DMS114 treated with DMSO at 0.1 percent for 48 hours (cell line): ENCODE measurements around the gene THSD4.
"Not testable (repeated sequence)": the region's sequence is repeated elsewhere in the genome, so short reads cannot be mapped to it uniquely, and the experiment has no call there.

Experiments
- DNase-seq: peaks from one replicate; lab custom pipeline; 2025; ENCODE audit not compliant: unreplicated experiment; lab: John Stamatoyannopoulos, UW

THSD4 gene

DNA sequence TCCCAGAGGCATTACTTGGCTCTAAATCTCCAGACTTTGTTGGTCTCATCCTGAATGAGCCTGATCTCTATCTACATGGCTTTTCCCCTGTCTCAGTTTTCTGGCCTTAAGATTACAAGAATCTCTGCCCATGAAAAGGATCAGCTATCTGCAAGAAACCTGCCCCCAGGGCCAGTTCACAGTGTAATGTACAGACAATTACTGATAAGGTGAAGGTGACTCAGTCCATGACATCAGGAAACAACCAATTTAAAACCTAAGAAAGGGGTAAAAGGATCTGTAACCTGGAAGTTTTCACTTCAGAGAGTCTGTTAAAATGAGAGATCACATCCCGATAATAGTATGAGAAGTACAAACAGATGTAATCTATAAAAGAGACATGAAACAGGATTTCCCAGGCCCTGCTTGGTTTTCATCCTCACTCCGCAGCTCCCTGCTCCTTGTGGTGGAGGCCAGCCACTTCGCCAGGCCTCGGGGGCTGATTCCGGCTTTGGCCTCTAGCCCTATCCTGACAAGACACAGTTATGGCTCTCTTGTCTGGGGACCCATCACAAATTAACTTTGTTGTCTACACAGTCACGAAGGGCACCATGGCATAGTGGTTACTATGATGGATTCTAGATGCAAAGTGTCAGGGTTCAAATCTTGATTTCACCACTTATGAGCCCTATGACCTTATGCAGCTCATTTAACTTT lies 136.9 kb downstream of the THSD4 start:
- DNase-seq: no peak

DNA sequence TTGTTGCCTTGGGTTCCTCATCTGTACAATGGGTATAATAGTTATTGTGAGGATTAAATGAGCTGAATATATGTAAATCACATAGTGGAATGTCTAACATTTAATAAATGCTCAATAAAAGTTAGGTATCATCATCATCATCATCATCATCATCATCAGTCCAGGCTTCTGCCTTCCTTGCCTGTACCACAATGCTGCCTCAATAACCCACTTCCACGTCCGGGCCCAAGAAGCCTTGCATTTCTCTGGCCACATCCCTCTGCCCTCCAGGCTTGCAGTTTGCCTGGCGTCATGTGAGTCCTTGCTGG lies 137.4 kb downstream of the THSD4 start:
- no peak for DNase-seq

DNA sequence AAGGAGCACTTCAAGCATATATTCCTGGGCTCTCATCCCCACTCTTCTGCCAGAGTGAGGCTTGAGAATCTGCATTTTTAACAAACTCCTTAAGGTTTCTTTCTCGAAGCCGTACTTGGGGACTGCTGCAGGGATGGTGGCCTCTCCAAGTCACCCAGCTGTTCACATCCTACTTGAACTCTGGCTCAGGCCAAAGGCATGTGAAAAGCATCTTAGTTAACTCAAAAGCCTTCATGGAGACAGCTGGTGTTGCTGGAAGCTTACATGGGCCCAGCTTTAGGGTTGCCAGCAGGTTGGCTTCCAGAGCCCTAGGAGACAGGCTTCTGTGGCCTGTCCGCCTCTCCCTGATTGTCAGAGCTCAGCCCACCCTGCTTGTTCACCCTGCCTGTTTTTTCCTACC lies 139.2 kb downstream of the THSD4 start:
- DNase-seq: no peak

DNA sequence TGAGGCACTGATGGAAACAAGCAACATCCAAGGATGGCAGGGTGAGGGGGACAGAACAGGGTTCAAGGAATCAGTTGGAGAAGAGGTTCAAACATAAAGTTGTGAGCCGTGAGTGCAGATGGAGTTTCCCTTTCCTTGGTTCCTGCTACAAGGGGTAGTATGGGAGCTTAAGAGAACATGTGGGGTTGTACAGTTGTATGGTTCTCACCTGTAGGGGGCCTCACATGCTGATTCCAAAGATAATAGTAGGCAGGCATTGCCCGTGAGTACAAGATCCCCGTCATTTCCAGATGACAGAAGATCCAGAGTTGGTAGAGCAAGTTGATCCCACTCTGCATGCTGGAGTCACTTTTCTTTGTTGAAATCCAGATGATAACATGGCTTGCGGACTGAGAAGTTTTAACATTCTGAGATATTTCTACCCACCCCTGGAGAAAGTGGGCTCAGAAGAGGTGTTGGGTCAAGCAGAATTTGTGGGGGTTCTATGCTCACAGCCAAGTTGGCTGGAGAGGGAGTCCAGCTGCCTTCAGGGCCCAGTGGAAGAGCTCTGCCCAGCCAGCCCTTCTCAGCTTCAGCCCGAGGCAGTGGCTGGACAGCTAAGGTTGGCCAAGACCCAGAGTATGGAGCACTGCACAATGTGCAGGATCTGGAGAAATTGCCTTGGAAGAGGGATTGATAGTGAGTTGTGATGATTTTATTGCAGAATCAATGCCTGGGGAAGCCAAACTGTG lies 141.8 kb downstream of the THSD4 start:
- DNase-seq: no peak

DNA sequence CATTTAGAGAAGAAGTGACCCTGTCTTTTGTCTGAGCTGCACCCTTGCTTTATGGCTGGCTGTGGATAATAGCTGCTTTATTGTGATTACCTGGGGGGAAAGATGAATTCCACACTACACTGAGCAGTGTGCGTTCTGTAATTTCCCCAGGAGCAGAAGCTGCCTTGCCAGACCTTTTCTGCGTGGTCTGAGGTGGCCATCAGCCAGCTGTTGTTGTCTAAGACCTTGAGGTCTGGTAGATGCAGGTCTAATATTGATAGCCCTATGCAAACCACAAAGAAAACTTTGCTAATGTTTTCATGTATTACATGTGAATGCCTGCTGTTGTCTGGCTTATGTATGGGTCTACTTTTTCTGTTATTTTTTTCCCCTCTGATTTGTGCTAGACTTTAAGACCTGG lies 144.6 kb downstream of the THSD4 start:
- no peak for DNase-seq

DNA sequence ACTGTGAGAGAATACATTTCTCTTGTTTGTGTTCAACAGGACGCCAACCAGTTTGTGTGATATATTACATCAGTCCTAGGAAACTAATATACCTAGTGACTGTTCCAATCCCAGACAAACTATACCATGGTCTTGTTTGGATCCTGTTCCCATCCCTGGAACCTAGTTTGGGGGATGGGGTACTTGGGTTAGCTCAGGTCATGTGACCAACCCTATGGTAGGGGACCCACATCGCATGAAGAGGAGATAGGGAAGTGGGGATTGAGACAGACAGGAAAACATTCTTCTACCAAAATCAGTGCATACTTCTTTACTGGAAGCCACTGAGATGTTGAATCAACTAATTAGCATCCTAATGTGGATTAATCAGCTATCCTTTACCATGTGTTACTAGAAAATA lies 146.1 kb downstream of the THSD4 start:
- DNase-seq: no peak

DNA sequence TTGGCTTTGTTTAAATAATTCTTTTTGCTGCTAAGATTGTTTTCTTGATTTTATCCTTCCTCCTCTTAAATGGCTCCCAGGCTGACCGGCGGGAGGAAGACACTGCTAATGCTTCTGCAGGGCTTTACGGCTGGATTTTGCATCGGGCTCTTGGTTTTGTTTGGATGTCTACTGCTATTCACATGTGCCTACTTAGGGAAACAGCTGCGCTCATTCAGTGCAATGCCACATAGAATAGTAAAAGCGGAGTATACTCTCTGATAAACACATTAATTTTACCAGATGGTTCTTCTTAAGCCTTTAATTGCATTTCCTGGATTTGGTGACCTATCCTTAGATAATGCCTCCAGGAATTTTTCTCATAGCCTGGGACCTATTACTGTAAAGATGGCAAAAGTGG lies 146.6 kb downstream of the THSD4 start:
- DNase-seq: no peak

DNA sequence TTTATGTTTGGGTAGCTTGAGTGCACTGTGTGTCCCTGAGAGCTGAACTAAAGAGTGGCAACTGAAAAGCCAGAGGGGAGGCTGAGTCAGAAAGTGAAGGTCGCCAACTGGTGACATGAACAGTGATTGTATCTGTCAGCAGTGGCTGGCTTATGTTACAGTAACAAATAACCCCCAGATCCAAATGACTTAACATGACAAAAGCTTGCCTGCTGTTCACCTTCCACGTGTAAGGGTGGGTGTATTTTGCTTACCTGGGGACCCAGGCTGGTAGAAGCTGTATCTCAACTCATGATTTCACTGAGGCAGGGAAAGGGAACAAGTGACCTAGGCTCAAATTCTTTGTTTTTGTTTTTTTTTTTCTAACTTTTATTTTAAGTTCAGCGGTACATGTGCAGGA lies 147.3 kb downstream of the THSD4 start:
- DNase-seq: no peak

DNA sequence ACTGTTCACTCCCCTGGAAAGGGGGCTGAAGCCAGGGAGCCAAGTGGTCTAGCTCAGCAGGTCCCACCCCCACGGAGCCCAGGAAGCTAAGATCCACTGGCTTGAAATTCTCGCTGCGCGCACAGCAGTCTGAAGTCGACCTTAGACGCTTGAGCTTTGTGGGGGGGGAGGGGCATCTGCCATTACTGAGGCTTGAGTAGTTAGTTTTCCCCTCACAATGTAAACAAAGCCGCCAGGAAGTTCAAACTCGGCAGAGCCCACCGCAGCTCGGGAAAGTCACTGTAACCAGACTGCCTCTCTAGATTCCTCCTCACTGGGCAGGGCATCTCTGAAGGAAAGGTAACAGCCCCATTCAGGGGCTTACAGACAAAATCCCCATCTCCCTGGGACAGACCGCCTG lies 150.3 kb downstream of the THSD4 start:
- not testable (repeated sequence) for DNase-seq

DNA sequence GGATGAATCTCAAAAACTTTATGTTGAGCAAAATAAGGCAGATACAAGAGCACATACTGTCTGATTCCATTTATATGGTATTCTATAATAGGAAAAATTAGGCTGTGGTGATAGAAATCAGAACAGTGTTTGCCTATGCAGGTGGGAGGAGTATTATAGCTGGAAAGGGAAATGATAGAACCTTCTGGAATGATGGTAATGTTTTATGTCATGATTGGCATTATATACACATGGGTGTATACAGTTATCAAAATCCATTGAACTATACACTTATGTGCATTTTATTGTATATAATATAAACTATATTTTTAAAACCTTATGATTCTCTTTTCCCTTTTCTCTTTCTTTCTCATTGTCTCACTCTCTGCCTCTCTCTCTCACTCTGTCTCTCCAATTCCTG lies 156.1 kb downstream of the THSD4 start:
- no peak for DNase-seq

DNA sequence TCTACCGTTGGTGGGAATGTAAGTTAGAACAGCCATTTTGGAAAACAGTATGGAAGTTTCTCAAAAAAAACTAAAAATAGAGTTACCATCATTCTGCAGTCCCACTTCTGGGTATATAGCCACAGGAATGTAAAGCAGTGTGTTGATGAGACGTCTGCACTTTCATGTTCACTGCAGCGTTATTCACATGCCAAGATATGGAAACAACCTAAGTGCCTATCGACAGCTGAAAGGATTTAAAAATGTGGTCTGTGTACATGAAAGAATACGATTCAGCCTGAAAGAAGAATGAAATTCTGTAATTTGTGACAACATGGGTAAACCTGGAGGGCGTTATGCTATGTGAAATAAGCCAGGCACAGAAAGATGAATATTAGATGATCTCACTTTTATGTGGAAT lies 157.7 kb downstream of the THSD4 start:
- no peak for DNase-seq

DNA sequence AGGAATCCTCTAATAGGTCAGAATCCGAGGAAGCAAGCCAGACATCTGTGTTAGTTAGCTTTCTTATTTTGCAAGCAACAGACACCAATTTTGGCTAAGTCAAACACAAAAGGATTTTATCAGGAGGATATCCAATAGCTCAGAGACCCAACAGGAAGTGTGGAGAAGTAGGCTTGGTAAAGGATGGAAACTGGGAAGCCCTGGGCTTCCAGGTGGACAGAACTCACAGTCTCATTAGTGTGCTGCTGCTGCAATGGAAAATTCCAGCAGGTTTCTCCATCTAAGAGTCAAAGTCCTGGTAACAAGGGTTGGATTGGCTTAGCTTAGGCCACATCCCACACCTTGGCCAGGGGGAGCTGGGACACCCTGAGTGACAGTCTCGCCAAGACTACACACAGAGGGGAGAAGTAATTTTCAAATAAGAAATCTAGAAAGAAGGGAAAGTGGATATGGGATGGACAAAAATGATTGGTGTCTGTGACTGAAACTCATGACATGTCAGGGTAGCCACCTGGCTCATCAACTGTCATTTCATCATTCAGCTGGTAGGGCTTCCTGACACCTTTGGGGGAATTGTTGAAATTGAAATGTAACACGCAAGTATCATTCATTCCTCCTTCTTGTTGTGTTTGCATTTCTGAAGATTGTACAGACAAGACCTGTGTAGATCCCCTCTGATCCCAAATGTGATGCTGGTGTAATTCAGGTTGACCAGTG lies 158.6 kb downstream of the THSD4 start:
- DNase-seq: no peak

DNA sequence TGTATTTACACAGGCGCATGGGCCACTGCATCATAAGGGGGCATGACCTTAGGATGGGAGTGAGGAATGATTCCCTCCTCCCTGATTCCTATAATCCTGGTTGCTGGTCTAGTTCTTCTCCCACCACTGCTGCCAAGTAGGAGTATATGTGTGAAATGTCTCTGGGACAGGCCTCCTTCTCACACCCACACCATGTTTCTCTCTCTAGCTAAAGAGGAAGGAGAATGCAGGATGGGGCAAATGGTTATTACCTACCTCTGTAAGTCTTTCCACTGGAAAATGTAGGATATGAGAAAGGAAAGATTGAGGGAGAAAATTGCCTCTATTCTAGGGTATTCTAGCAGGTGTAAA lies 159.2 kb downstream of the THSD4 start:
- DNase-seq: no peak

DNA sequence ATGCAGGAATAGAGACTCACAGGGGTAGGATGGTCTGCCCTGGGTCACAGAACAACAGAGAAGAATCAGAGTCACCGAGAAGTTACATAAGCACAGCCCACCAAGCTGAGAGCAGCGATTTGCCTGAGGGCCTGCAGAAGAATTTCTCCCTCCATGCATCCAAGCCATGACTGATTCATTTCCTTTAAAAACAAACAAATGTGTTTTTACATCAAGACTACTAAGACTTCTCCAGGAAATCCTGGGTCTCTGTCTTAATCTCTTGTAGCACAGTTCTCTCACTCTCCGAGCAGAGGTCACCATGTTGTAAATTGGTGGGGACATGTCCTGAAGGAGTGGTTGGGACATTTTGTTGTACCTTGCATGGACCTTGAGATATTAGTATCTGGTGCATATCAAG lies 159.8 kb downstream of the THSD4 start:
- DNase-seq: no peak

DNA sequence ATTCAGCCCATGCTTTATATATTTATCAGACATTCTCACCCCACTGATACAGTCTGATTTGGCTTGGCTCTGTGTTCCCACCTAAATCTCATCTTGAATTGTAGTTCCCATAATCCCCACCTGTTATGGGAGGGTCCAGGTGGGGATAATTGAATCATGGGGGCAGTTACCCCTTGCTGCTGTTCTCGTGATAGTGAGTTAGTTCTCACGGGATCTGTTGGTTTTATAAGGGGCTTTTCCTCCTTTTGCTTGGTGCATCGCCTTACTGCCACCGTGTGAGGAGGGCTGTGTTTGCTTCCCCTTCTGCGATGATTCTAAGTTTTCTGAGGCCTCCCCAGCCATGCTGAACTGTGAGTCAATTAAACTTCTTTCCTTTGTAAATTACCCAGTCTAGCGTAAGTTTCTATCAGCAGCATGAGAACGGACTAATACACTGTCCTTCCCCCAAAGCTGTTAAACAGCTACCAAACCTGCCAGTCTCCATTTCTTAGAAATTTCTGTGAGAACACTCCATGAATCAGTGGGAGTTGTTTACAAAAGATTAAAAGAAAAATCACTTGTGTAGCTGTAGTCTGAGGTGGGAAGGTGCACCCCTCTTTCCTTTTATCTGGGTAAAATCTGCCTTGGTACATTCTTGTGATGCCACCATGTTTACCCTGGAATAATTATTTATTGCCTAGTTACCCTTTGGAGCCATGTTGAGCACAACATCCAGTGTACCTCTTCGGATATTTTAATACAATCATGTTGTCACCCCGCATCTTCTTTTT lies 160.5 kb downstream of the THSD4 start:
- DNase-seq: no peak

DNA sequence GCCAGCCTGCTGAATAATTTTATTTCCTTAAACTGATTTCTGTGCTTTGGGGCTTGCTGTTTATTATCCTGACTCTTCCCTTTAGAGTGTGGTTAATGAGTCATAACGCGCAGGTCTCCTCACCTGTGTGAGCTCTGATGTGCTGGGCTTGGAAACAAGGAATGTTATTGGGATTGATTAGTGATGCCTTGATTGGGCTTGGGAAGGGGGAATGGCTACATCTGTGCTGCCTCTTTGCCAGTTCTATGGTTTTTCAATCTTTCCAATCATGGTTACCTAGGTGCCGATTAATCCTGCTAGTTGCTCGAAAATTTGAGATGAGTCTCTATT lies 161.0 kb downstream of the THSD4 start:
- DNase-seq: no peak

DNA sequence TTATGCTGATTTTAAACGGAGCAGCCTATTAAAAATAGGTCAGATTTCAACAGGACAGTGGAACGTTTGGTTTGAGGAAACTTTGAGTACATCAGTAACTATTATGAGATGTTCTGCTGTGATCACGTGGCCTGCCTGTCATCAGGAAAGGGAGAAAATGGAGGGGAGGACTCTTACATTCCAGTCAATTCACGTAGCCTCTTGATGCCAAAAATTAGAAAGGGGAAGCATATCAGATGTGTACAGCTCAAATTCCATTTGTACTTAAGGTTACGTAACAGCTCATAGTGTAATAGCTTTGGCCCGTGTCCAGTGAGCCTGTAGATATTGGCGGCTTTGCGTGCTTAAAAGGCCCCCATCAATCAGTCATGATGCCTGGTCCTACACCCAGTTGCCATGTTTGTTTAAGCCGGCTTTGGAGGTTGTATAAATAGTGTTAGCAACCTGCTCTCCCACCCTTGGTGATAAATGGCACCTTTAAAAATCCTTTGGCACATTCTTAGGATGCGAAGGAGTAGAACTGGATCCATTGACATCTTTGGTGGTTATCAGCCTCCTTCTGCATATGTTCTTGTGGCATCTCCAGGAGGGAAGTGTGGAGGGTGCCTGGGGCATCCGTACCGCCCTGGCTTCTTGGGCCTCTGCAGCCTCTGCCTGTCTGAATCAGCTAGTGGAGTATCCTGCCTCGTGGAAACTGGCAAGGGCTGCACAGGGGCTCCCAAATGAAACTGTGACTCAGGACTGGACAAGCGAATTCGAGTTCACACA lies 163.9 kb downstream of the THSD4 start:
- no peak for DNase-seq

DNA sequence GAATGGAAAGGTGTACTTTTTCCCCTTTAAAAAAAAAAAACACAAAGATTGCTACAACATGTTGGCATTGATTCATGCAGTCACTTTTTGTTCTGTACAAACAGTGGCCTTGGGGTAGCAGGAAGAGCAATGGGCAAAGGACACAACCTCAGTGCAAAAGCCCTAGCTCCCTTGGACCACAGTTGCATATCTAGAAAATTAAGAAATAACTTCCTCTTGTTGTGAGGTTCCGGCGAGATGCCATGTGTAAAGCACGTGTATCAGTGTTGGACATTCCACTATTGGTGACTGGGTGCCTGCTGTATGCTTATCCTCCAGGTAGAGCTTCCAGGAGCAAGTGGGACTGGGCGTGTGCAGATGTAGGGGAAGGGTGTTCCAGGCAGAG lies 164.5 kb downstream of the THSD4 start:
- no peak for DNase-seq

DNA sequence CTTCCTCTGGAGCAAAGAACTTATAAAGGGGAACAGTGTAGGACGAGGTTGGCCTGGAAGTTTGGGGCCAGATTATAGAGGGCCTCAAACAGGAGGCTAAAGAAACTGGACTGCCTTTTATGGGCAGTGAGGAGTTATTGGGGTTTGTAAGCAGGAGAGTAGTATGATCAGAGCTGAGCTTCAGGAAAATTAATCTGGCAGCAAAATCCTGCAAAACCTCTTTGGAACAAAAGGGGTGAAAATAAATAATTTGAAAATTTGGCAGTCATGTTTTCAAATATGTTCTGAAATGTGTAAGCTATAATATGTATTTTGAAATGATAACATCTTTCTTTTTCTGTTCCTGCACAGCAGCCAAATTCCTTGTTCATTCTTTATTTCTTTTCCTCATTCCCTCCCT lies 164.9 kb downstream of the THSD4 start:
- DNase-seq: no peak

DNA sequence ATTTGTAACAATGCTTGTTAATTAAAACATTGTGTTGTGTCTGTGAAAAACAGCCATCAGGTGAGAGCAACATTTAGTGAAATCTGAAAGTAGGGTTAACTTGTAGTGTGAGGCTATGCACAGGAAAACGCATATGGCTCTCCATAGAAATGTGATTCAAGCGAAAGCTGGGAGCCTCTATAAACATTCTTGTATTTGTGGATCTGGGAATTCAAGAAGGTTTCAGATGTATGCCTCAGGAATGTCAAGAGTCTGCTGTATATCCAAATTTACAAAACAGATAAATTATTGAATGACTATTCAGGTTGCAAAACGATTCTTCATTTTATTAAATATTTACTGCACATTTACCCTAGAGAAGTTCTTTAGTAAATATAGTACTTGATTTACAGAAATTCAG lies 166.0 kb downstream of the THSD4 start:
- no peak for DNase-seq

DNA sequence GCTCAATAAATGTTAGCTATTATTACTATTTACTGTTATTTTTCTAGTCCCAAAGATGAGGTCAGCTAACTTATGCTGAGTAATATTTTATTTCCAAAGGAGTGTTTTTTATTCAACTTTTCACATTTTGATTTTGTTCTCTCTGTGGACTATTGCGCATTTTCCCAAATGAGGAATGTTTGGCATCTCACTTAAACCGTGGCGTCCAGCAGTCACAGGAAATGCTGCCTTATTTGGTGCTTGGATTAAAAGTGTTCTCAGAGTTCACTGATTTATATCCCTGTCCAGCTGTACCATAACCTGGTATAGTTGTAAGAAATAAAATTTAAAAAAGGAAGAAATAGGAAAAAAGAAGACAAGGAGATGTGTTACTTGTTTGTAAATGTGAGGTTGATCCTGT lies 166.8 kb downstream of the THSD4 start:
- no peak for DNase-seq
